HG02870 (cell line): ENCODE results near the gene SCG5.

Source experiments
- ATAC-seq: cut with Tn5 transposase; IDR thresholded peaks from one replicate; pipeline ENCODE4 v1.9.1; 2021; ENCODE audit warnings: mild to moderate bottlenecking, moderate library complexity; ENCODE audit not compliant: unreplicated experiment

SCG5 gene

GRCh38 chr15:32690941-32691688 is 49.6 kb downstream of the SCG5 start:
- ATAC-seq = no peak

- no peak for ATAC-seq
These were observed 50.2 kb downstream of the SCG5 start for GRCh38 chr15:32691689-32692038.

GRCh38 chr15:32692286-32692685 is 50.8 kb downstream of the SCG5 start:
- no peak for ATAC-seq

- ATAC-seq = no peak
These were observed 52.9 kb downstream of the SCG5 start for GRCh38 chr15:32694222-32694983.

GRCh38 chr15:32698773-32699390 is 57.4 kb downstream of the SCG5 start:
- no peak for ATAC-seq

- ATAC-seq = no peak
These were observed 59.1 kb downstream of the SCG5 start for GRCh38 chr15:32700501-32701150.

GRCh38 chr15:32701863-32702262 is 60.4 kb downstream of the SCG5 start:
- ATAC-seq = no peak

- no peak for ATAC-seq
These were observed 63.0 kb downstream of the SCG5 start for GRCh38 chr15:32704395-32704981.

GRCh38 chr15:32705446-32705845 is 63.9 kb downstream of the SCG5 start:
- no peak for ATAC-seq

GRCh38 chr15:32706704-32707103 is 65.2 kb downstream of the SCG5 start:
- ATAC-seq = no peak

GRCh38 chr15:32707436-32707835 is 65.9 kb downstream of the SCG5 start:
- no peak for ATAC-seq

- no peak for ATAC-seq
These were observed 68.0 kb downstream of the SCG5 start for GRCh38 chr15:32709295-32710033.

GRCh38 chr15:32715276-32715675 is 73.8 kb downstream of the SCG5 start:
- peak; percentile 67 for ATAC-seq

GRCh38 chr15:32716216-32716914 is 74.9 kb downstream of the SCG5 start:
- ATAC-seq = no peak

GRCh38 chr15:32716915-32717425 is 75.5 kb downstream of the SCG5 start:
- no peak for ATAC-seq

- no peak for ATAC-seq
These were observed 76.1 kb downstream of the SCG5 start, which contains the start of gene GREM1 for GRCh38 chr15:32717426-32718226. TSS of gene GREM1 (plus strand) at chr15:32718004. CDS start at chr15:32730691, 12,687 bp downstream.

- ATAC-seq = no peak
These were observed 76.8 kb downstream of the SCG5 start for GRCh38 chr15:32718227-32718820.
